OCI-LY7 (cell line): ENCODE measurements around the gene GIPC1.

ENCODE experiments used
- CTCF ChIP-seq: fragments of 200-600 bp; sonication (generic); conservative IDR thresholded peaks from 2 replicates; pipeline ENCODE4 v1.5.1; 2014; ENCODE audit warnings: mild to moderate bottlenecking, antibody characterized with exemption, low read length, moderate library complexity, mixed read lengths
- EZH2phosphoT487 ChIP-seq: fragments of 200-600 bp; sonication (generic); IDR thresholded peaks from 2 replicates; pipeline ENCODE4 v1.6.1; 2018; ENCODE audit warnings: low read depth, borderline replicate concordance, mild to moderate bottlenecking, mixed run types, antibody characterized with exemption, low read length, moderate library complexity, mixed read lengths

GRCh38 chr19:14428882-14429416 lies 67.0 kb downstream of the GIPC1 start:
- TF ChIP-seq CTCF (no peak), EZH2phosphoT487 (no peak)
